GDM1 (cell line): ENCODE measurements around the gene CMTM5.
"Not testable (repeated sequence)": the region's sequence is repeated elsewhere in the genome, so short reads cannot be mapped to it uniquely, and the experiment has no call there.

Experiments
- DNase-seq: peaks from one replicate; lab custom pipeline; 2025; lab: John Stamatoyannopoulos, UW

Gene CMTM5

DNA sequence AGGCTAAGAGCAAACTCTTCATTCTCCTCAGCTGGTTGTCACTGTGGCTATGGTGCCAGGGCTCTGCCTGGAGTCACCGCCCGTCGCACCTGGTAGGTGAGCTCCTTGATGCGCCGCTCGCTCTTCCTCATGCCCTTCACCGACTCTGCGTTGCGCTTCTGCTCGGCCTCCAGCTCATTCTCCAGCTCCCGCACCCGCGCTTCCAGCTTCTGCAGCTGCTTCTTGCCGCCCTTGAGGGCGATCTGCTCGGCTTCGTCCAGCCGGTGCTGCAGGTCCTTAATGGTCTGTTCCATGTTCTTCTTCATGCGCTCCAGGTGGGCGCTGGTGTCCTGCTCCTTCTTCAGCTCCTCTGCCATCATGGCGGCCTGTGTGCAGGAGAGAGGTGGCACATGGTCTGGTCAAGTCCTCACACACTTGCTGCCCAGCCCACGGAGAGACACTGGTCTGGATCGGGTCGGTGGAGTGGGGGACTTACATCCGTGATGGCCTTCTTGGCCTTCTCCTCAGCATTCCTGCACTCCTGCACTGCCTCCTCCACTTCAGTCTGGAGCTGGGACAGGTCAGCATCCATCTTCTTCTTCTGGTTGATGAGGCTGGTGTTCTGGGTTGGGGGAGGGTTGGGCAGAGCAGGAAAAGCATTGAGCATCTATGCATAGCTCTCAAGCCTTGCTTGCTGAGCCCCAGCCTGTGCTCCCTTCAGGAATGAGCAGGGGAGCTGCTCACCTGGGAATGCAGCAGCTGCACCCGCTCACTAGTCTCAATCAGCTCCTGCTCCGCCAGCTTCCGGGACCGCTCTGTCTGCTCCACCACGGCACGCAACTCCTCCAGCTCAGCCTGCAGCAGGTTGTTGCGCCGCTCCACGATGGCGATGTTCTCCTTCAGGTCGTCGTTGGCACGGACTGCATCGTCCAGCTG, 38.3 kb downstream of the CMTM5 start:
- DNase-seq, result no peak

- no peak for DNase-seq
These were observed 39.3 kb downstream of the CMTM5 start for GRCh38 chr14:23415821-23416778.

DNA sequence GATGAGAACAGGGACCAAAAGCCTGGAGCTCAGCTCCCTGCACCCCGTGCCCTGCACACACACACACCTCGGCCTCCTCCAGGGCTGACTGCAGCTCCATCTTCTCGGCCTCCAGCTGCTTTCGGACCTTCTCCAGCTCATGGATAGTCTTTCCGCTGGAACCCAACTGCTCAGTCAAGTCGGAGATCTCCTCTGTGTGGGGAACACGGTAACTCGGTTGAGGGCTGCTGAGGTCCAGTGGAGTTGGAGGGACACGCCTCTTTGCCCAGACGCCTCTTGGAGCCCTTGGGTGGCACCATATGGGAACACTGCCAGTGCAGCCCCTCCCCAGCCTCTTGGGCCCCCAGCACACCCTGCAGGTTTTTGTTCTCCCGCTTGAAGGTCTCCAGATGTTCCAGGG, 40.0 kb downstream of the CMTM5 start:
- DNase-seq, result no peak

DNA sequence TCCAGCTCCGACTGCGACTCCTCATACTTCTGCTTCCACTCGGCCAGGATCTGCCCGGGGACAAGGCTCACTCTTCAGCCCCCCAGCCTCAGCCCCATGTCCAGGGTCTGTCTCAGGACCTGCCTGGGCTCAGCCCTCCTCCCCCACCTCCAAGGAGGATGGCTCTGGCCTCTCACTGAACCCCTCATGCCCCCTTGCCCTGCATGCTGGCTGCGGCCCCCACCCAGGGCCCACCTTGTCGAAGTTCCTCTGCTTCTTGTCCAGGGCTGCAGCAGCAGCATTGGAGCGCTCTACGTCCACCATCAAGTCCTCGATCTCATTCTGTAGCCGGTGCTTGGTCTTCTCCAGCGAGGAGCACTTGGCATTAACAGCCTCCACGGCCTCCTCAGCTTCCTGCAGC, 40.4 kb downstream of the CMTM5 start:
- DNase-seq, result not testable (repeated sequence)

GRCh38 chr14:23418021-23418420, 41.2 kb downstream of the CMTM5 start:
- no peak for DNase-seq

GRCh38 chr14:23419646-23420045, 42.8 kb downstream of the CMTM5 start:
- not testable (repeated sequence) for DNase-seq

- no peak for DNase-seq
These were observed 44.7 kb downstream of the CMTM5 start for GRCh38 chr14:23421594-23421993.

DNA sequence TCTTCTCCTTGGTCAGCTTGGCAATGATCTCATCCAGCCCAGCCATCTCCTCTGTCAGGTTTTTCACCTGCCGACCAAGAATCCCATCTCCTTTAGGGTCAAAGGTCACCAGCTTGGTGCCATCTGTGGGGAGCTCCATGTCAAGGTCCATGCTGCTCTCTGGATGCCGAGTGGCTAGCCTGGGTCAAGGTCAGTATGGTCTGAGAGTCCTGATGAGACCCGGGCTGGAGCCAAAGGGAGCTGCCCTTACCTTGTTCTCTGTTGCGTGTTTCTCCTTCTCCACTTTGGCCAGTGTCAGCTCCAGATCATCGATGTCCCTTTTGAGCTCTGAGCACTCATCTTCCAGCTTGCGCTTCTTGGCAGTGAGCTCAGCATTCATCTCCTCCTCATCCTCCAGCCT, 46.8 kb downstream of the CMTM5 start:
- no peak for DNase-seq

DNA sequence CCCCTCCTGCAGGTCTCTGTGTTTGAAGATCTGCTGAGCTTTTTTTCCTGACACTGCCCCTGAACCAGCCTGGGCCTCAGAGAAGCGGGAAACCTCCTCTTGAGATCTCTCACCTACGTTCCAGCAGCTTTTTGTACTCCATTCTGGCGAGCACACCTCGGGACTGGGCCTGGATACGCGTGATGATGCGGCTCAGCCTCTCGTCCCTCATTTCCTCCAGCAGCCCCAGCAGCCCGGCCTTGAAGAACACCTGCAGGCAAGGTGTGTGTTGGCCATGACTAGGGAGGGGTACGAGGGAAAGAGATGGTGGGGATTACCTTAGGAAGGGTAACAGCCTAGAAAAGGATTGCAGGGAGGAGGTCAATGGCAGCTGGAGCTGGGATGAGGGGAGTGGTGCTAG, 48.3 kb downstream of the CMTM5 start:
- DNase-seq, result no peak

GRCh38 chr14:23425798-23426197, 49.0 kb downstream of the CMTM5 start:
- not testable (repeated sequence) for DNase-seq

DNA sequence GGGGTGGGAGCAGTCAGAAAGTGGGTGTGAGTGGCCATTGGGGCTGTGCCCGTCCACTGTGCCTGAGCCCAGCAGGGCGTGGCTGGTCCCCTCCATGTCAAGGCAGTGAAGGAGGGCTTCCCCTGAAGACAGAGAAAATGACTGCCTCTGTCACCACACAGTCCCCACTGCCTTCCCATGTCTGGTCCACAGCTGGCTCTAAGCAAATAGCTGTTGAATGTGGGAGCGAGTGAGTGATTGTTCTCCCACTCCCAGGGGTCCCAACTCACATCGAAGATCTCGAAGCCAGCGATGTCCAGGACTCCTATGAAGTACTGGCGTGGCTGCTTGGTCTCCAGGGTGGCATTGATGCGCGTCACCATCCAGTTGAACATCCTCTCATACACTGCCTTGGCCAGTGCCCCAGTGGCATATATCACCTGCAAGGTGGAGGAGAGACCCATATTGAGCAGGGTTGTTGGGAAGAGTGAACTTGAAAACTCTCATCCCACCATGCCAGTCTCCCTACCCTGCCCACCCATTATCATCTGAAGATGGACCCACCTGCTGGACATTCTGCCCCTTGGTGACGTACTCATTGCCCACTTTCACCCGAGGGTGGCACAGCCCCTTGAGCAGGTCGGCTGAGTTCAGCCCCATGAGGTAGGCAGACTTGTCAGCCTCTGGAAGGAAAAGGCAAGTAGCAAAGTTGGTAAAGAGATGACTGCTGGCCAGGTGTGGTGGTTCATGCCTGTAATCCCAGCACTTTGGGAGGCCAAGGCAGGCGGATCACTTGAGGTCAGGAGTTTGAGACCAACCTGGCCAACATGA, 52.0 kb downstream of the CMTM5 start:
- no peak for DNase-seq
